GM12801 (cell line): Measurements from ENCODE around the gene ERN1.

Experiments used
- CTCF ChIP-seq: IDR thresholded peaks from one replicate; pipeline ENCODE4 v1.5.1; 2011; ENCODE audit warnings: control low read depth; ENCODE audit not compliant: insufficient read length; ENCODE audit errors: extremely low read depth

Gene ERN1

DNA sequence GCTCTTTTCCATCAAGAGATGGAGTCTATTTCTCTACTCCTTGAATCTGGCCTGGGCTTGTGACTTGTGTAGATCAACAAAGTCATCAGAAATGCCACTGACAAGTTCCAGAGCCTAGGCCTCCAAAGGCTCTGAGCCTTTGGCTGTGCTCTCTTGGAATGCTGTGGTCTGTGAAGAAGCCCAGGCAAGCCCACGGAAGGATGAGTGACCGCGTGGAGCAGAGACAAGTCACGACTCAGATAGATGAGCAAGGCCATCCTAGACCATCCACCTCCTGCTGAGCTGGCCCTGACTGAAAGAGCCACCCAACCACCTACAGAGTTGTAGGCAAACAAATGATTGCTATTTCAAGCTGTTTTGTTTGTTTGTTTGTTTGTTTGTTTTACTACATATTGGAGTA lies 97.9 kb downstream of the ERN1 start:
- TF ChIP-seq CTCF = no peak

DNA sequence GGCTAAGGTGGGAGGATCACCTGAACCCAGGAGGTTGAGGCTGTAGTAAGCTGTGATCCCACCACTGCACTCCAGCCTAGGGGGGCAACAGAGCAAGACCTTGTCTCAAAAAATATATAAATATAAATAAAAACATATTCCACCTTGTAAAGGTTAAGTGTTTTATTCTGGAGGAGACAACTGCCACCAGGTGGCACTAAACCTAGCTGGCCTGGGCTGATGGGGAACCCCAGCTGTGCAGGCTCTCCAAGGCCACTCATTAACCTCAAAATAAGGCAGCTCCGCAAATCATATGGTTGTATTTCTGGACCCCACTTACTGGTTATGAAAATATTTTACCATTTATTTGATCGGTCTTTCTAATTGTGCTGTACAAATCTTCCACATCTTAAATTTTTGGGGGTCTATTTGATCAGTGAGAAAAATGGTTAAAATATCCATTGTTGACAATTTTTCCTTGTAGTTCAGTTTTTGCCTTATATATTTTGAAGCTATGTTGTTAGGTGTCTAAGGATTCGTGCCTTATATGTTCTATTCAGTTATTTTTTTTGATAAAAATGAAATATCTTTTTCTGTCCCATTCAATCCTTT lies 101.0 kb downstream of the ERN1 start:
- no peak for TF ChIP-seq CTCF

DNA sequence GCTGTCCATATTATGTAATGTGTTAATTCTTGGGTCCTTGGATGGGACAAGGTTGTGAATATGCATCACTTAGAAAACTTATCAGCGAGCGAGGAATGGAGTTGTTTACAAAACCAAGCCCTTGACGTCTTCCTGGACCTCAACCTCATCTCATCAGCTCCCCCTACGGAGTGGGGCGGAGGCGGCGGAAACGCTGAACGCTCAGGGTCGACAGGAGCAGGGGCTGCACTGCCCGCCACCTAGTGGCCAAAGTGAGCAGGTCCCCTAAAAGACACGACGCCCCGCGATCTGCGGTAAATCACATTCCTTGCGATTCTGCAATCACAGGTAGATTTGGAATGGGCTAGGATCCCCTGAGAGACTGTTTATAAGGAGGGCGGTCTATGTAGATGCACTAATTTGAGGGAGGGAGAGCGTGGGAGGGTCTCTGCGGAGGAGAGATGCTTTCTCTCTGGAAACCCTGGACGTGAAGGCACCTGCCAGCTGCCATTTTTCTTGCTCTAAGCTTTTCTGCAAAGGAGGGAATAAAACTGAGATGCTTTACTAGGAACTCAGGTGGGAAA lies 104.1 kb downstream of the ERN1 start:
- peak; percentile 92 for TF ChIP-seq CTCF

DNA sequence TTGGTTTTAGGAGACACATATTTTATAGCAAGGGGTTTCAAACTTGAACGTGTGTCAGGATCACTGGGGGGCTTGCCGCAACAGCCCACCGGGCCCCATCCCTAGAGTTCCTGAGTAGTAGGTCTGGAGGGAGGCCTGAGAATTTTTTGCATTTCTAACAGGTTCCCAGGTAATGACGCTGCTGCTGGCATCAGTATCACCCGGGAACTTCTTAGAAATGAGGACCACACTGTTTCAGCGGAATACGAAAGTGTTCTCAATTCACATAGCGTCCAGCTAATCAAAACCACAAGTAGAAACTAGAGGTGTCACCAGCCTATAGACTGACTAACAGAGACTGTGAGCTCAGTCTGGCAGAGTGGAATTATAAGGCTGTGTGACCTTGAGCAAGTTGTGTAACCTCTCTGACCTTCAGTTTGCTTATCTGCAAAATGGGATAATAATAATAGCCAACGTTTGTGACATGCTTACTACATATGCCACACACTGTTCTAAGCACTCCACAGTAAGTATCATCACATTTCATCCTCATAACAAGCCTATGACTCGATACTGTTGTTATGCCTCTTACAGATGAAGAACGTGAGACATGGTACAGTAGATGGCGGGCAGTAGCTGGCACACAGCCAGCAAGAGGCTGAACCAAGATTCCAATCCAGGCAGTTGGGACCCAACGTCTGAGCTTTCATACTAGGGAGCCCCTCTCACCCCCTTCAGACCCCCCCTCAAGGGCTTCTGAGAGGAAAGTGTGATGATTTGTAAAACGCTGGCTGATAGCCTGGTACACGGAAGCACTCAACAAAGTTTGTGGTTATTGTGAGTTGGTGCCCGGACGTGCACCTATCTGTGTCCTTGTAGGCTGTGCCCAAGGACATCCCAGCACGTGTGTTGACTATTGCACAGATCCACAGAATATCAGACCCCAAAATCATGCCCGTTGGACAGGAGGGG lies 104.9 kb downstream of the ERN1 start:
- no peak for TF ChIP-seq CTCF

GRCh38 chr17:64024215-64024654 lies 105.7 kb downstream of the ERN1 start:
- no peak for TF ChIP-seq CTCF

DNA sequence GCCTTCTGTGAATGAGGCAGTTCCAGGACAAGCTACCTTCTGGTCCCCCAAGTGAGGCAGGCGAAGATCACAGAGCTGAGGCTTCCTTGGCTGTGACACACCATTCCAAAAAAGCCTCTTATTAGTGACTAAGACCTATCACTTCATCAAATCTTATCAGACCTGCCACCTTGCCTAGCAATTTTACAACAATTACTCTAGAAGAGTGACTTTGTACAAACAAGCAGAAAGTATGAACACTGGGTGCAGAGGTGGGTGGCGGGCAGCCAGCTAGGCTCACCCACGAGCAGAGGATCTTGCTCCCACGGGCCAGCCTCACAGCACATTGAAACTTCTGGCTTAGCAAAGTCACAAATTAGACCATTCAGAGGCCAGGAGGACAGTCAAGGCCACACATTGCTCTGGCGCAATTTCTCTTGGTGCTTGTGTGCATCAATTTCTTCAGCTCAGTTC lies 107.3 kb downstream of the ERN1 start:
- TF ChIP-seq CTCF = no peak

DNA sequence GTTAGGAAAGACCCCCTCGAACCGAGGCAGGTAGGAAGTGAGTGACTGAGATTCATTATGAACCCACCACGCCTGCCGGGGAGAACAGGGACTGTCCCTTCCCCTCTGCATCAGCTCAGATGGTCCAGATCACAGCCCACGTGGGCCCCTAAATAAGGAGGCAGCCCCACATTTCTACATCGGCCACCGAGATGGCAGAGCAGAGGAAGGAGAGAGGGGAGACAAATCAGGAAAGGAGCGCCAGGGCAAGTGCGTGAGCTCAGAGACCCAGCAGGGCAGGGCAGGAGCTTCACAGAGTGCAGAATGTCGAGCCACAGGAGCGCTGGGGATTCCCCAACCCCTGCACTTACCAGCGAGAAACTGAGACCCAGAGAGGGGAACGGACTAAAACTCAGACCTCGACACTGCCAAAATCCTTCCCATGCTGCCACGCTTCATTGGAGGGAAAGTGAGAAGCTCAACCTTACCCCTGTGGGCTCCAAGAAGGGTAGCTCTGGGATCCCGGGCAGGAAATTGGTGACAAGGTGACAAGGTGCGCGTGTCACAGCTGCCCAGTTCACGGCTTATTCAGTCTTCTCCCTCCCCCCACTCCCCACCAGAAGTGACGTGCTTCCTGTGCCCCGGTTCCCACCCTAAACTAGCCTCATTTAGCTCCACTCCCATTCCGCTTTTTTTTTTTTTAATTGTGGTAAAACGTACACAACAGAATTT lies 109.7 kb downstream of the ERN1 start, which contains the start of gene ICAM2:
Gene ICAM2, minus strand, starts transcription at position 578 of the 711 bp plus-strand sequence. CDS start 13,942 bp downstream, outside the sequence.
- TF ChIP-seq CTCF = no peak
